Vagina (tissue), 2 donors: ENCODE results near the gene PIAS2. TPM values are rescaled to one million over a fixed set of nuclear protein-coding genes. Genes with fewer than 3 reads are reported as not detected.
A peak's percentile ranks its signal among the peaks of the same experiment; 100 is the strongest.
"Not testable (repeated sequence)": the region's sequence is repeated elsewhere in the genome, so short reads cannot be mapped to it uniquely, and the experiment has no call there.

Source experiments
- DNase-seq, 2 donors: peaks; one replicate each; pipeline ENCODE4 v3.0.0-alpha.2; 2017; ENCODE audit errors: extremely low spot score in 2 of 2
- H3K27ac ChIP-seq: fragments of 200-600 bp; sonication (generic); one replicate; pipeline ENCODE4 v1.5.1; 2019
- H3K27me3 ChIP-seq: fragments of 200-600 bp; sonication (generic); one replicate; pipeline ENCODE4 v1.5.1; 2019
- H3K36me3 ChIP-seq, 2 donors: fragments of 200-600 bp; sonication (generic); one replicate each; pipeline ENCODE4 v1.5.1; 2017 to 2019
- H3K4me1 ChIP-seq: fragments of 200-600 bp; sonication (generic); one replicate; pipeline ENCODE4 v1.5.1; 2019
- H3K4me3 ChIP-seq, 2 donors: fragments of 200-600 bp; sonication (generic); 1 replicate in 1 of 2; 2 replicates in 1 of 2; pipeline ENCODE4 v1.5.1; 2016 to 2019
- H3K9me3 ChIP-seq: fragments of 200-600 bp; sonication (generic); one replicate; pipeline ENCODE4 v1.5.1; 2019
- CTCF ChIP-seq, 3 experiments: fragments of 450-650 bp in 2 of 3; fragments of 200-600 bp in 1 of 3; sonication (generic) in 1 of 3; IDR thresholded peaks; one replicate each; pipeline ENCODE4 v1.5.1; 2017 to 2019; ENCODE audit warnings: antibody characterized with exemption in 3 of 3, mild to moderate bottlenecking in 2 of 3, moderate library complexity in 2 of 3
- POLR2A ChIP-seq, 2 donors: fragments of 450-650 bp; IDR thresholded peaks; one replicate each; pipeline ENCODE4 v1.6.1; 2017; ENCODE audit warnings: antibody characterized with exemption in 2 of 2, mild to moderate bottlenecking in 2 of 2, moderate library complexity in 2 of 2
- POLR2AphosphoS5 ChIP-seq, 2 donors: sonication (generic); formaldehyde crosslinking; IDR thresholded peaks; one replicate each; pipeline ENCODE4 v1.9.0; 2017; ENCODE audit warnings: antibody characterized with exemption in 2 of 2, mild to moderate bottlenecking in 2 of 2, low read depth in 1 of 2; ENCODE audit not compliant: insufficient read depth in 1 of 2
- intact Hi-C: fragments of 100-400 bp; cut with DNase I; formaldehyde crosslinking; loops from one replicate; pipeline ENCODE4 v1.15.1; 2023
- total RNA-seq: library from RNA; depleted of rRNA; stranded (reverse); fragments of >200 nt; gene quantifications from one replicate; pipeline ENCODE4 v1.2.3, GENCODE V29; 2016

PIAS2 gene
- 17.7 TPM for total RNA-seq

GRCh38 chr18:46917108-46917802, at the start of gene PIAS2, which contains the start of gene KATNAL2:
TSS of gene PIAS2 (minus strand) at chr18:46917507. CDS start at chr18:46917345, 162 bp downstream.
TSS of gene KATNAL2 (plus strand) at chr18:46917602. CDS start at chr18:46946873, 29,271 bp downstream.
- Histone ChIP-seq H3K36me3 (no peaks in the 10 kb centered on the region), H3K27me3 (no peaks in the 10 kb centered on the region), H3K27ac (peak within 1 kb of the TSS; percentile 94), H3K9me3 (no peaks in the 10 kb centered on the region), H3K4me3 (peak within 1 kb of the TSS; percentile 75 to 83), H3K4me1 (peaks cover 23% of the 10 kb centered on the region)
- intact Hi-C loops, result no loop called here
- TF ChIP-seq POLR2A (IDR thresholded peaks at IDR 0.05), result peak in 1 of 2 donors; percentile 76
- peak in 1 of 2 donors; percentile 59 for TF ChIP-seq POLR2AphosphoS5 (IDR thresholded peaks at IDR 0.05; ENCODE audit: insufficient read depth in 1 of 2, low read depth in 1 of 2)
- TF ChIP-seq CTCF (IDR thresholded peaks at IDR 0.05), result no peak
- DNase-seq, result no peak

GRCh38 chr18:46966266-46966665, 49.0 kb upstream of the PIAS2 start:
- H3K27ac ChIP-seq, H3K36me3 ChIP-seq, H3K27me3 ChIP-seq, H3K4me3 ChIP-seq, H3K4me1 ChIP-seq, intact Hi-C loops, H3K9me3 ChIP-seq, DNase-seq: not testable (repeated sequence)

GRCh38 chr18:46964579-46965293, 47.4 kb upstream of the PIAS2 start:
- H3K9me3 ChIP-seq, H3K27me3 ChIP-seq, H3K27ac ChIP-seq, H3K36me3 ChIP-seq, intact Hi-C loops, H3K4me1 ChIP-seq, H3K4me3 ChIP-seq, DNase-seq: not testable (repeated sequence)

- H3K36me3 ChIP-seq, H3K4me3 ChIP-seq, H3K27ac ChIP-seq, DNase-seq, H3K4me1 ChIP-seq, H3K27me3 ChIP-seq, H3K9me3 ChIP-seq, intact Hi-C loops: not testable (repeated sequence)
These were observed 46.6 kb upstream of the PIAS2 start for GRCh38 chr18:46963656-46964578.

GRCh38 chr18:46958209-46958608, 40.9 kb upstream of the PIAS2 start:
- intact Hi-C loops, result no loop called here
- Histone ChIP-seq H3K4me3 (no peak overlapping the region), H3K9me3 (no peaks in the 10 kb centered on the region), H3K36me3 (no peaks in the 10 kb centered on the region), H3K27ac (no peak overlapping the region), H3K4me1 (no peaks in the 10 kb centered on the region), H3K27me3 (no peaks in the 10 kb centered on the region)
- DNase-seq, result no peak
- no peak for TF ChIP-seq POLR2A (IDR thresholded peaks at IDR 0.05)
- no peak for TF ChIP-seq POLR2AphosphoS5 (IDR thresholded peaks at IDR 0.05; ENCODE audit: insufficient read depth in 1 of 2, low read depth in 1 of 2)
- TF ChIP-seq CTCF (IDR thresholded peaks at IDR 0.05), result no peak

- Histone ChIP-seq H3K27me3 (no peaks in the 10 kb centered on the region), H3K27ac (no peak overlapping the region), H3K4me1 (no peaks in the 10 kb centered on the region), H3K9me3 (no peaks in the 10 kb centered on the region), H3K36me3 (no peaks in the 10 kb centered on the region), H3K4me3 (no peak overlapping the region)
- TF ChIP-seq CTCF (IDR thresholded peaks at IDR 0.05), result no peak
- TF ChIP-seq POLR2AphosphoS5 (IDR thresholded peaks at IDR 0.05; ENCODE audit: insufficient read depth in 1 of 2, low read depth in 1 of 2), result no peak
- TF ChIP-seq POLR2A (IDR thresholded peaks at IDR 0.05), result no peak
- intact Hi-C loops, result no loop called here
- no peak for DNase-seq
These were observed 35.9 kb upstream of the PIAS2 start for GRCh38 chr18:46953195-46953594.
